ENCODE measurements around the gene MICU1.

GRCh38 chr10:72379062-72379461, 246.8 kb downstream of the MICU1 start:
- TF ChIP-seq CTCF (IDR thresholded peaks at IDR 0.05) (no peak), POLR2A (IDR thresholded peaks at IDR 0.05) (no peak)
